Measurements from ENCODE around the gene IL2RA. TPM values are rescaled to one million over a fixed set of nuclear protein-coding genes. Genes with fewer than 3 reads are reported as not detected.
A peak's percentile ranks its signal among the peaks of the same experiment; 100 is the strongest.

IL2RA gene
- total RNA-seq, 4 donors from 2014 or later = 0.79 to 1.1 TPM; not detected in 2

- TF ChIP-seq POLR2AphosphoS5 (IDR thresholded peaks at IDR 0.05) = no peak
- no peak for TF ChIP-seq EP300 (IDR thresholded peaks at IDR 0.05; ENCODE audit: low read depth)
- no peak for TF ChIP-seq POLR2A (IDR thresholded peaks at IDR 0.05)
- TF ChIP-seq CTCF (IDR thresholded peaks at IDR 0.05) = no peak
- Histone ChIP-seq H3K9me3 (peaks cover 7 to 14% of the 10 kb centered on the region in 2 donors), H3K4me1 (peaks cover 0 to 7% (median 0%) of the 10 kb centered on the region in 4 donors), H3K4me3 (no peak overlapping the region), H3K27me3 (no peaks in the 10 kb centered on the region), H3K36me3 (no peaks in the 10 kb centered on the region), H3K27ac (peak overlapping the region in 2 of 4 donors; percentile 25 to 56)
- 84 to 88% methylated on average over 1 of the region's 1 CpG for WGBS, 2 donors (ENCODE audit: low coverage in 1 of 2)
- in situ Hi-C loops (cut with MboI; ENCODE audit: low pct_ligation_motif_present in 1 of 4, low pct_unique_long_range_greater_than_20kb in 1 of 4, low sequenced_read_pairs in 3 of 4) = no loop called here
- DNase-seq = no peak
- intact Hi-C loops (cut with DNase I; ENCODE audit: low total_unique reads) = no loop called here
Observed at GRCh38 chr10:6034371-6034770, 27.8 kb downstream of the IL2RA start.

- Histone ChIP-seq H3K9me3 (peaks cover 7 to 14% of the 10 kb centered on the region in 2 donors), H3K4me3 (no peak overlapping the region), H3K4me1 (peaks cover 0 to 7% (median 0%) of the 10 kb centered on the region in 4 donors), H3K36me3 (no peaks in the 10 kb centered on the region), H3K27ac (peak overlapping the region in 2 of 4 donors; percentile 25 to 56), H3K27me3 (no peaks in the 10 kb centered on the region)
- in situ Hi-C loops (cut with MboI; ENCODE audit: low pct_ligation_motif_present in 1 of 4, low pct_unique_long_range_greater_than_20kb in 1 of 4, low sequenced_read_pairs in 3 of 4) = no loop called here
- DNase-seq = no peak
- 38 to 43% methylated on average over 3 of the region's 3 CpGs for WGBS, 2 donors (ENCODE audit: low coverage in 1 of 2)
- TF ChIP-seq CTCF (IDR thresholded peaks at IDR 0.05) (no peak), POLR2AphosphoS5 (IDR thresholded peaks at IDR 0.05) (peak in 1 of 3 donors; percentile 11)
- intact Hi-C loops (cut with DNase I; ENCODE audit: low total_unique reads) = no loop called here
Observed at GRCh38 chr10:6033954-6034353, 28.2 kb downstream of the IL2RA start.

GRCh38 chr10:6030940-6031339 lies 31.2 kb downstream of the IL2RA start:
- intact Hi-C loops (cut with DNase I; ENCODE audit: low total_unique reads) = no loop called here

DNA sequence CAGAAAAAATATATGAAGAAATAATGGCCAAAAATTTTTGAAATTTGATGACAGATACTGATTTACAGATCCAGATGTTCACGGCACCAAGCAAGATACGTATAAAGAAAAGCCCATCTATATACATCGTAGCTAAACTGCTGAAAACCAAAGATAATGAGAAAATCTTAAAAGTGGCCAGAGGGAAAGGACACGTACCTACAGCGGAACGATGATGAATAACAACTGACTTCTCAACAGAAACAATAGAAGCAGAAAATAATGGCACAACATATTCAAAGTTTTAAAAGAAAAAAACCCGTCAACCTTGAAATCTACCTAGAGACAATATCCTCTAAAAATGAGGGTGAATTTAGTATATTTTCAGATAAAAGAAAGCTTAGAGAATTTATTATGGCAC lies 31.9 kb downstream of the IL2RA start:
- no peaks in the 10 kb centered on the region for H3K36me3 ChIP-seq
- in situ Hi-C loops (cut with MboI; ENCODE audit: low pct_ligation_motif_present in 1 of 4, low pct_unique_long_range_greater_than_20kb in 1 of 4, low sequenced_read_pairs in 3 of 4) (no loop called here), intact Hi-C loops (cut with DNase I; ENCODE audit: low total_unique reads) (no loop called here)
- H3K27me3 ChIP-seq = no peaks in the 10 kb centered on the region
- peaks cover 0 to 7% (median 0%) of the 10 kb centered on the region in 4 donors for H3K4me1 ChIP-seq
- TF ChIP-seq CTCF (IDR thresholded peaks at IDR 0.05) (no peak), EP300 (IDR thresholded peaks at IDR 0.05; ENCODE audit: low read depth) (no peak), POLR2A (IDR thresholded peaks at IDR 0.05) (no peak), POLR2AphosphoS5 (IDR thresholded peaks at IDR 0.05) (no peak)
- peaks cover 7 to 14% of the 10 kb centered on the region in 2 donors for H3K9me3 ChIP-seq
- no peak for DNase-seq
- 94 to 95% methylated on average over 7 of the region's 7 CpGs for WGBS, 2 donors (ENCODE audit: low coverage in 1 of 2)
- no peak overlapping the region for H3K27ac ChIP-seq
- no peak overlapping the region for H3K4me3 ChIP-seq

More at GRCh38 chr10:6030940-6031339, 31.2 kb downstream of the IL2RA start:
- Histone ChIP-seq H3K9me3 (peaks cover 7 to 14% of the 10 kb centered on the region in 2 donors), H3K36me3 (no peaks in the 10 kb centered on the region), H3K4me3 (no peak overlapping the region), H3K27ac (no peak overlapping the region), H3K27me3 (no peaks in the 10 kb centered on the region), H3K4me1 (peaks cover 0 to 7% (median 0%) of the 10 kb centered on the region in 4 donors)
- in situ Hi-C loops (cut with MboI; ENCODE audit: low pct_ligation_motif_present in 1 of 4, low pct_unique_long_range_greater_than_20kb in 1 of 4, low sequenced_read_pairs in 3 of 4) = no loop called here
- no peak for DNase-seq
- TF ChIP-seq POLR2AphosphoS5 (IDR thresholded peaks at IDR 0.05) (no peak), POLR2A (IDR thresholded peaks at IDR 0.05) (no peak), CTCF (IDR thresholded peaks at IDR 0.05) (no peak), EP300 (IDR thresholded peaks at IDR 0.05; ENCODE audit: low read depth) (no peak)
